ENCODE results near the gene LCA5. TPM values are rescaled to one million over a fixed set of nuclear protein-coding genes. Genes with fewer than 3 reads are reported as not detected.

Gene LCA5
- total RNA-seq, 1 donor from 2014 or later = 6.2 TPM

DNA sequence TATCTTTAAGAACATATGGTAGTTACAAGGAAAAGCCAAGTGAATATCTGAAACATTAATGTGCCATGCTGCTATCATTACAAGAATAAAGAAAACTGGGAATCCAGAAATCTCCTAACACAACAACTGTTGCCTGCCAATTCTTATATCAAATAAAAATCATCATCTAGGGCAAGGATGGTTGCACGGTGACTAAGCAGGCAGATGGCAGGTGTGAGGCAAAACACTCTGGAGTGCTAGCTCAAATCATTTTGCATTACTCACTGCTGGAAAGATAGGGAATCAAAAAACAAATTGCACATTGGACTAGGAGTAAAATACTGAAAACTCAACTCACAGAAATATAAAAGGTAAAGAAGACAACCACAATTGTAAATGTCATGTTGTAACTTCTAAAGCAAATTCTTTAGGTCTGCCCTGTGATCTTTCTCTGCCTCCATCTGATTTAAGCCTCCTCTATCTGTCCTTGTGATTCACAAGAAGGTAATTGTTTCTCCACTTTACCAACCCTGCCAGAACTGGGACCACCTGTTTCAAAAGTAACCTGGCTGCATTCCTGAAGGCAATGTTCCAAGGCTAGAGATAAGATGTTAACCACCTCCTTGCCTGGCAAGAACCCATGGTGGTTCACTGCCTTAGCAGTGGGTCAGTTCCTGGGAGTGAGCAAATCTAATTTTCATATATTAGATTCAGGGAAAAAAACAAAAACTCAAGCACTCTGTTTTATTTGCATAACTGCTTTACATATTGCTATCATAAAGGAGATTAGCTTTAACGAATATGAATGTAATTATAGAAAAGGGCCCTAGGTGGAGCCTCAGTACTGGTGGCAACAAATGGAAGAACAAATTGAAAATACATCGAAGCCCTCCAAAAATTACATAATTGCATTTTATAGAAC, 33.1 kb upstream of the LCA5 start:
- Mint-ChIP-seq H3K4me1 (ENCODE audit: low read depth, unreplicated experiment) (peaks cover 20% of the 10 kb centered on the region), H3K36me3 (ENCODE audit: low read depth, unreplicated experiment) (no peaks in the 10 kb centered on the region), H3K9me3 (ENCODE audit: unreplicated experiment) (no peaks in the 10 kb centered on the region), H3K27me3 (ENCODE audit: low read depth, unreplicated experiment) (no peaks in the 10 kb centered on the region), H3K4me3 (ENCODE audit: unreplicated experiment) (no peak overlapping the region), H3K27ac (ENCODE audit: unreplicated experiment) (no peak overlapping the region)
- FAIRE-seq (peak; percentile 29), DNase-seq (ENCODE audit: low read depth) (peak; percentile 87)
- no peak for TF ChIP-seq EZH2 (IDR thresholded peaks at IDR 0.05; ENCODE audit: insufficient read depth, low read length)
- peak; percentile 58 for TF ChIP-seq CTCF (IDR thresholded peaks at IDR 0.05; ENCODE audit: insufficient read depth, low read depth, low read length)
- Histone ChIP-seq H3K27me3 (ENCODE audit: insufficient read depth, low read length) (no peaks in the 10 kb centered on the region), H3K36me3 (ENCODE audit: insufficient read depth, low read length) (no peaks in the 10 kb centered on the region), H3K27ac (ENCODE audit: low read depth, low read length) (peak overlapping the region; percentile 48), H3K79me2 (ENCODE audit: insufficient read depth, low read length) (no peaks in the 10 kb centered on the region), H3K4me1 (ENCODE audit: insufficient read depth, low read length) (peaks cover 31% of the 10 kb centered on the region), H3K4me3 (ENCODE audit: insufficient read depth, low read depth, low read length) (no peak overlapping the region), H3K4me2 (ENCODE audit: low read length) (peak overlapping the region; percentile 63), H2AFZ (ENCODE audit: low read depth, low read length) (no peak overlapping the region), H4K20me1 (ENCODE audit: insufficient read depth, low read length) (no peaks in the 10 kb centered on the region), H3K9ac (ENCODE audit: low read length) (peak overlapping the region; percentile 41), H3K9me3 (ENCODE audit: insufficient read depth, low read depth, low read length) (no peaks in the 10 kb centered on the region)

DNA sequence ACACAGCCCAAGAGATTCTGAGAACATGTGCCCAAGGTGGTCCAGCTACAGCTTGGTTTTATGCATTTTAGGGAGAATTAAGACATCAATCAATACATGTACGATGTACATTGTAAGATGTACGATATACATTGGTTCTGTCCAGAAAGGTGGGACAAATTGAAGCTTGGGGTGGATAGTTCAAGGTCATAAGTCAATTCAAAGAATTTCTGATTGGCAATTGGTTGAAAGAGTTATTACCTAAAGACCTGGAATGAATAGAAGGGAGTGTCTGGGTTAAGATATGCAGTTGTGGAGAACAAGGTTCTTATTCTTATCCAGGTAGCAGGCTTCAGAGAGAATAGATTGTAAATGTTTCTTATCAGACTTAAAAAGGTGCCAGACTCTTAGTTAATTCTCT, 31.8 kb upstream of the LCA5 start:
- H4K20me1 ChIP-seq (ENCODE audit: insufficient read depth, low read length) = no peaks in the 10 kb centered on the region
- H3K27me3 ChIP-seq (ENCODE audit: insufficient read depth, low read length) = no peaks in the 10 kb centered on the region
- H3K4me1 Mint-ChIP-seq (ENCODE audit: low read depth, unreplicated experiment) = peaks cover 7% of the 10 kb centered on the region
- DNase-seq (ENCODE audit: low read depth) (no peak), FAIRE-seq (no peak)
- no peak overlapping the region for H2AFZ ChIP-seq (ENCODE audit: low read depth, low read length)
- H3K27ac ChIP-seq (ENCODE audit: low read depth, low read length) = no peak overlapping the region
- H3K4me1 ChIP-seq (ENCODE audit: insufficient read depth, low read length) = peaks cover 20% of the 10 kb centered on the region
- no peaks in the 10 kb centered on the region for H3K9me3 Mint-ChIP-seq (ENCODE audit: unreplicated experiment)
- H3K79me2 ChIP-seq (ENCODE audit: insufficient read depth, low read length) = no peaks in the 10 kb centered on the region
- TF ChIP-seq CTCF (IDR thresholded peaks at IDR 0.05; ENCODE audit: insufficient read depth, low read depth, low read length) = no peak
- TF ChIP-seq EZH2 (IDR thresholded peaks at IDR 0.05; ENCODE audit: insufficient read depth, low read length) = no peak
- no peak overlapping the region for H3K9ac ChIP-seq (ENCODE audit: low read length)
- H3K36me3 Mint-ChIP-seq (ENCODE audit: low read depth, unreplicated experiment) = no peaks in the 10 kb centered on the region
- H3K4me2 ChIP-seq (ENCODE audit: low read length) = no peak overlapping the region
- no peak overlapping the region for H3K4me3 Mint-ChIP-seq (ENCODE audit: unreplicated experiment)
- no peaks in the 10 kb centered on the region for H3K36me3 ChIP-seq (ENCODE audit: insufficient read depth, low read length)
- no peaks in the 10 kb centered on the region for H3K27me3 Mint-ChIP-seq (ENCODE audit: low read depth, unreplicated experiment)
- H3K9me3 ChIP-seq (ENCODE audit: insufficient read depth, low read depth, low read length) = no peaks in the 10 kb centered on the region
- H3K4me3 ChIP-seq (ENCODE audit: insufficient read depth, low read depth, low read length) = no peak overlapping the region
- no peak overlapping the region for H3K27ac Mint-ChIP-seq (ENCODE audit: unreplicated experiment)

- Mint-ChIP-seq H3K27ac (ENCODE audit: unreplicated experiment) (no peak overlapping the region), H3K27me3 (ENCODE audit: low read depth, unreplicated experiment) (no peaks in the 10 kb centered on the region), H3K9me3 (ENCODE audit: unreplicated experiment) (no peaks in the 10 kb centered on the region), H3K4me1 (ENCODE audit: low read depth, unreplicated experiment) (no peaks in the 10 kb centered on the region), H3K36me3 (ENCODE audit: low read depth, unreplicated experiment) (no peaks in the 10 kb centered on the region), H3K4me3 (ENCODE audit: unreplicated experiment) (no peak overlapping the region)
- Histone ChIP-seq H3K4me3 (ENCODE audit: insufficient read depth, low read depth, low read length) (no peak overlapping the region), H3K79me2 (ENCODE audit: insufficient read depth, low read length) (no peaks in the 10 kb centered on the region), H3K9me3 (ENCODE audit: insufficient read depth, low read depth, low read length) (no peaks in the 10 kb centered on the region), H4K20me1 (ENCODE audit: insufficient read depth, low read length) (no peaks in the 10 kb centered on the region), H3K9ac (ENCODE audit: low read length) (no peak overlapping the region), H3K36me3 (ENCODE audit: insufficient read depth, low read length) (no peaks in the 10 kb centered on the region), H2AFZ (ENCODE audit: low read depth, low read length) (no peak overlapping the region), H3K27me3 (ENCODE audit: insufficient read depth, low read length) (no peaks in the 10 kb centered on the region), H3K27ac (ENCODE audit: low read depth, low read length) (no peak overlapping the region), H3K4me1 (ENCODE audit: insufficient read depth, low read length) (peaks cover 2% of the 10 kb centered on the region), H3K4me2 (ENCODE audit: low read length) (no peak overlapping the region)
- TF ChIP-seq EZH2 (IDR thresholded peaks at IDR 0.05; ENCODE audit: insufficient read depth, low read length) (no peak), CTCF (IDR thresholded peaks at IDR 0.05; ENCODE audit: insufficient read depth, low read depth, low read length) (no peak)
- DNase-seq (ENCODE audit: low read depth) (no peak), FAIRE-seq (no peak)
Observed at GRCh38 chr6:79564636-79565035, 27.4 kb upstream of the LCA5 start.

Data from astrocyte (in vitro differentiated cells and primary cell).